AG04450 (cell line): ENCODE results near the gene OS9. TPM values are rescaled to one million over a fixed set of nuclear protein-coding genes. Genes with fewer than 3 reads are reported as not detected.

Experiments used
- CTCF ChIA-PET: fragments of 300-600, 350-600 bp; formaldehyde crosslinking; extraction: SDS; loops from one replicate; lab custom pipeline; 2022; ENCODE audit warnings: antibody characterized with exemption, inconsistent platforms; lab: Charles Lee
- POLR2A ChIA-PET: fragments of 350-600 bp; formaldehyde crosslinking; extraction: SDS; loops from one replicate; lab custom pipeline; 2021; ENCODE audit warnings: antibody characterized with exemption, inconsistent platforms; lab: Yijun Ruan, JAX
- DNase-seq: peaks from one replicate; pipeline ENCODE4 v3.0.0-alpha.2; 2011; ENCODE audit warnings: low read depth, low spot score
- H3K27ac ChIP-seq: one replicate; pipeline ENCODE4 v1.5.1; 2012; ENCODE audit warnings: low read depth, low read length, control low read depth
- H3K27me3 ChIP-seq: one replicate; pipeline ENCODE4 v1.6.0; 2012; ENCODE audit warnings: low read length; ENCODE audit not compliant: control insufficient read depth, insufficient read depth
- H3K4me3 ChIP-seq: 2 replicates; pipeline ENCODE4 v1.5.1; 2011; ENCODE audit warnings: mild to moderate bottlenecking, low read depth, low read length, control low read depth
- H3K9me3 ChIP-seq: 2 replicates; pipeline ENCODE4 v1.5.1; 2012; ENCODE audit warnings: low read length; ENCODE audit not compliant: control insufficient read depth, insufficient read depth
- CTCF ChIP-seq: IDR thresholded peaks from 2 replicates; pipeline ENCODE4 v1.5.1; 2011; ENCODE audit warnings: low read depth, low read length, control low read depth, inconsistent platforms
- polyA plus RNA-seq: library from polyadenylated mRNA; depleted of rRNA; stranded (reverse); fragments of >200 nt; gene quantifications from 2 replicates; pipeline ENCODE4 v1.2.3, GENCODE V29; 2011

The OS9 gene
- polyA plus RNA-seq, 1 experiment = 310 TPM

- ChIA-PET POLR2A (no interaction called here), CTCF (interaction anchor here (0.8 kb wide), 1 partner anchor 8 kb away, joined by 3 read pairs; no protein-coding TSS in a partner anchor)
- no peak for DNase-seq
- Histone ChIP-seq H3K4me3 (no peak overlapping the region), H3K27me3 (peaks cover 4% of the 10 kb centered on the region), H3K27ac (no peak overlapping the region), H3K9me3 (no peaks in the 10 kb centered on the region; the same call in 1 of the 2 replicates)
- TF ChIP-seq CTCF = no peak
These were observed 55.1 kb downstream of the OS9 start for GRCh38 chr12:57749061-57749460.

GRCh38 chr12:57750561-57751431 lies 56.9 kb downstream of the OS9 start:
- POLR2A ChIA-PET = interaction anchor here (0.9 kb wide), 1 partner anchor 11 kb away, joined by 3 read pairs; no protein-coding TSS in a partner anchor
- Histone ChIP-seq H3K27me3 (peaks cover 7% of the 10 kb centered on the region), H3K4me3 (peak overlapping the region; percentile 91), H3K27ac (peak overlapping the region; percentile 91), H3K9me3 (no peaks in the 10 kb centered on the region; the same call in 1 of the 2 replicates)
- no peak for DNase-seq
- no peak for TF ChIP-seq CTCF
- CTCF ChIA-PET = interaction anchor here (1.2 kb wide), 1 partner anchor 117 kb away, joined by 4 read pairs; no protein-coding TSS in a partner anchor

GRCh38 chr12:57751432-57751787 lies 57.5 kb downstream of the OS9 start:
- POLR2A ChIA-PET = no interaction called here
- no peak for TF ChIP-seq CTCF
- CTCF ChIA-PET = no interaction called here
- no peak for DNase-seq
- peak overlapping the region; percentile 91 for H3K4me3 ChIP-seq
- H3K27ac ChIP-seq = peak overlapping the region; percentile 91
- H3K27me3 ChIP-seq = peaks cover 9% of the 10 kb centered on the region
- no peaks in the 10 kb centered on the region; the same call in 1 of the 2 replicates for H3K9me3 ChIP-seq

GRCh38 chr12:57751788-57752667 lies 58.1 kb downstream of the OS9 start, which contains the start of gene CDK4:
TSS of gene CDK4 (minus strand) at chr12:57752310. CDS start at chr12:57751717, 593 bp downstream.
- peak; percentile 100 for DNase-seq
- ChIA-PET CTCF (interaction anchor here (1.0 kb wide), 1 partner anchor 26 kb away, joined by 4 read pairs; no protein-coding TSS in a partner anchor), POLR2A (interaction anchor here (0.5 to 1.2 kb wide), 3 partner anchors 13 to 95 kb away, joined by 4 to 6 read pairs (median 5); partner anchors contain the start of genes CTDSP2, EEF1AKMT3 and METTL1)
- H3K4me3 ChIP-seq = peak within 1 kb of the TSS; percentile 91
- no peak for TF ChIP-seq CTCF
- H3K27me3 ChIP-seq = peaks cover 15% of the 10 kb centered on the region
- peak within 1 kb of the TSS; percentile 91 for H3K27ac ChIP-seq
- no peaks in the 10 kb centered on the region; the same call in 1 of the 2 replicates for H3K9me3 ChIP-seq
